ENCODE results near the gene CLASP1.
"Not testable (repeated sequence)": the region's sequence is repeated elsewhere in the genome, so short reads cannot be mapped to it uniquely, and the experiment has no call there.

Gene CLASP1

GRCh38 chr2:121307048-121307447 lies 342.2 kb downstream of the CLASP1 start:
- TF ChIP-seq GLIS3 (CRISPR knock-in tag; IDR thresholded peaks at IDR 0.05) (no peak), TOX (CRISPR knock-in tag; IDR thresholded peaks at IDR 0.05; ENCODE audit: borderline replicate concordance) (no peak)
- no peak for ATAC-seq

- no peak for TF ChIP-seq RARB (CRISPR knock-in tag; IDR thresholded peaks at IDR 0.05)
- TF ChIP-seq TSHZ2 (CRISPR knock-in tag; IDR thresholded peaks at IDR 0.05): no peak
- no peak for TF ChIP-seq TOX (CRISPR knock-in tag; IDR thresholded peaks at IDR 0.05; ENCODE audit: borderline replicate concordance)
- ATAC-seq: no peak
Observed at GRCh38 chr2:121304941-121305340, 344.3 kb downstream of the CLASP1 start.

- no peak for ATAC-seq
- no peak for TF ChIP-seq ZFP30 (CRISPR knock-in tag; IDR thresholded peaks at IDR 0.05)
- TF ChIP-seq ESRRG (CRISPR knock-in tag; IDR thresholded peaks at IDR 0.05): no peak
- TF ChIP-seq ZNF8 (CRISPR knock-in tag; IDR thresholded peaks at IDR 0.05): no peak
- no peak for TF ChIP-seq PATZ1 (CRISPR knock-in tag; IDR thresholded peaks at IDR 0.05; ENCODE audit: borderline replicate concordance)
- TF ChIP-seq TOX (CRISPR knock-in tag; IDR thresholded peaks at IDR 0.05; ENCODE audit: borderline replicate concordance): no peak
- TF ChIP-seq CSDC2 (CRISPR knock-in tag; IDR thresholded peaks at IDR 0.05): no peak
- no peak for TF ChIP-seq TCF4 (CRISPR knock-in tag; IDR thresholded peaks at IDR 0.05; ENCODE audit: borderline replicate concordance)
- TF ChIP-seq CREB5 (CRISPR knock-in tag; IDR thresholded peaks at IDR 0.05; ENCODE audit: low read depth): no peak
- no peak for TF ChIP-seq CSRNP3 (CRISPR knock-in tag; IDR thresholded peaks at IDR 0.05)
- no peak for TF ChIP-seq SNAI2 (CRISPR knock-in tag; IDR thresholded peaks at IDR 0.05)
Observed at GRCh38 chr2:121303531-121304263, 345.6 kb downstream of the CLASP1 start.

- ATAC-seq: not testable (repeated sequence)
Observed at GRCh38 chr2:121301190-121301589, 348.1 kb downstream of the CLASP1 start.

GRCh38 chr2:121298476-121298875 lies 350.8 kb downstream of the CLASP1 start:
- ATAC-seq: no peak
- TF ChIP-seq OSR1 (CRISPR knock-in tag; IDR thresholded peaks at IDR 0.05): no peak
- no peak for TF ChIP-seq BACH2 (CRISPR knock-in tag; IDR thresholded peaks at IDR 0.05; ENCODE audit: borderline replicate concordance)
- TF ChIP-seq ZFP30 (CRISPR knock-in tag; IDR thresholded peaks at IDR 0.05): no peak
- TF ChIP-seq CREB5 (CRISPR knock-in tag; IDR thresholded peaks at IDR 0.05; ENCODE audit: low read depth): no peak
- no peak for TF ChIP-seq PPARA (CRISPR knock-in tag; IDR thresholded peaks at IDR 0.05; ENCODE audit: borderline replicate concordance)
- TF ChIP-seq PATZ1 (CRISPR knock-in tag; IDR thresholded peaks at IDR 0.05; ENCODE audit: borderline replicate concordance): no peak
- no peak for TF ChIP-seq ZC3H10 (CRISPR knock-in tag; IDR thresholded peaks at IDR 0.05)
- TF ChIP-seq GLIS3 (CRISPR knock-in tag; IDR thresholded peaks at IDR 0.05): no peak
- no peak for TF ChIP-seq ISL1 (CRISPR knock-in tag; IDR thresholded peaks at IDR 0.05)
- TF ChIP-seq TCF4 (CRISPR knock-in tag; IDR thresholded peaks at IDR 0.05; ENCODE audit: borderline replicate concordance): no peak
- no peak for TF ChIP-seq TSHZ2 (CRISPR knock-in tag; IDR thresholded peaks at IDR 0.05)
- TF ChIP-seq ZNF8 (CRISPR knock-in tag; IDR thresholded peaks at IDR 0.05): no peak
- TF ChIP-seq ZFP3 (CRISPR knock-in tag; IDR thresholded peaks at IDR 0.05): no peak
- TF ChIP-seq ARNTL (CRISPR knock-in tag; IDR thresholded peaks at IDR 0.05; ENCODE audit: borderline replicate concordance, low read depth): no peak
- no peak for TF ChIP-seq SNAI2 (CRISPR knock-in tag; IDR thresholded peaks at IDR 0.05)

Data from SK-N-SH treated with all-trans-retinoic acid at 6 μM for 48 hours (cell line).